ENCODE data around the gene AGO3. TPM values are rescaled to one million over a fixed set of nuclear protein-coding genes. Genes with fewer than 3 reads are reported as not detected.

AGO3 gene
- total and polyA plus RNA-seq, 10 of the 15 experiments (the other 5 are each of a cell fraction or from before 2014, with no cell fraction given), result 3.9 to 35.2 (median 12.5) TPM

DNA sequence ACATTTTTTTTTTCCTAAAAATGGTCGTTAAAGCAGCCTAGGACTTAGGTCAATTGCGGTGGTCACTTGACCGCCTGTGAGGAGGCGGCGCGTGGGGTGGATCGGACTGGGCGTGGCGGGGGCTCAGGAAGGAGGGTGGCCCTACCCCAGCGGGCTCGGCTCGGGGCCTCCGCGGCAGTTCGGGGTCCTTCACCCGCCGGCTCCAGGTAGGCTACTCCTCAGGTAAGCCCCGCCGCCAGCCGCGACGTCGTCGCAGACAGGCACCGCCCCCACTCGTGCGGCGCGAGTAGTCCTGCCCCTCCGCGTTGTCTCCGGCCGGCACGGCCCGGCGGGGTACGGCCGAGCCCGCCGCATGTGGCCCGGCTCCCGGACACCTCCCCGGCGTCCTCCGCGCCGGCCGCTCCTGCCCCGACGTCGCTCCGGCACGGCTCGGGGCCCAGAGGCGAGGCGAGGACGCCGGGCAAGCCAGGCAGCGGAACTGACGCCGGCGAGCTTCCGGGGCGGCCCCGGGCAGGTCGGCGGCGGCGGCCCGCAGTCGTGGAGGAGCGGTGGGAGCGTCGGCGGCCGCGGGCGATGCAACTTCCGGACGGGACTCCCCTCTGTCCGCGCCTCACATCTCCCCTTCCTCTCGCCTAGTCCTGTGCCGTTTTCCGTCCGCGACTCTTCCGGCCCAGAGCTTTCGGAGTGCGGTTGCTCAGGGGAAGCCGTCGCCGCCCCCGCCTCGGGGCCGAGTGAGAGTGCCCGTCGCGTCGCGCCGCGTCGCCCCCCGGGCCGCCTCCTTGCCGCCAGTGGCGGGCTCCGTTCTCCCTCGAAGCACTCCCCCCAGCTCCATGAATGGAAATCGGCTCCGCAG is at the start of gene AGO3 (continued):
- TF ChIP-seq, protein P1, sequence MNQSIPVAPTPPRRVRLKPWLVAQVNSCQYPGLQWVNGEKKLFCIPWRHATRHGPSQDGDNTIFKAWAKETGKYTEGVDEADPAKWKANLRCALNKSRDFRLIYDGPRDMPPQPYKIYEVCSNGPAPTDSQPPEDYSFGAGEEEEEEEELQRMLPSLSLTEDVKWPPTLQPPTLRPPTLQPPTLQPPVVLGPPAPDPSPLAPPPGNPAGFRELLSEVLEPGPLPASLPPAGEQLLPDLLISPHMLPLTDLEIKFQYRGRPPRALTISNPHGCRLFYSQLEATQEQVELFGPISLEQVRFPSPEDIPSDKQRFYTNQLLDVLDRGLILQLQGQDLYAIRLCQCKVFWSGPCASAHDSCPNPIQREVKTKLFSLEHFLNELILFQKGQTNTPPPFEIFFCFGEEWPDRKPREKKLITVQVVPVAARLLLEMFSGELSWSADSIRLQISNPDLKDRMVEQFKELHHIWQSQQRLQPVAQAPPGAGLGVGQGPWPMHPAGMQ (IDR thresholded peaks at IDR 0.05; ENCODE audit: borderline replicate concordance), result no peak
- TF ChIP-seq NFYB (IDR thresholded peaks at IDR 0.05; ENCODE audit: insufficient read depth, low read depth, low read length) (no peak), SMARCA5 (IDR thresholded peaks at IDR 0.05) (peak; percentile 83), MYC (IDR thresholded peaks at IDR 0.05; ENCODE audit: insufficient read depth, insufficient read length, insufficient replicate concordance, low read length, severe bottlenecking) (peak; percentile 75), MTA2 (IDR thresholded peaks at IDR 0.05; ENCODE audit: low read depth) (no peak), TBL1XR1 (IDR thresholded peaks at IDR 0.05; ENCODE audit: low read depth, low read length) (peak; percentile 24; the same call in 1 of the 2 replicates), TCF3 (IDR thresholded peaks at IDR 0.05; ENCODE audit: borderline replicate concordance, insufficient read depth, low read depth, low read length) (peak; percentile 27; the same call in 1 of the 2 replicates), CEBPB (IDR thresholded peaks at IDR 0.05; ENCODE audit: borderline replicate concordance in 1 of 2, low read depth in 2 of 2, low read length in 2 of 2) (no peak), TARDBP (IDR thresholded peaks at IDR 0.05; ENCODE audit: borderline replicate concordance) (no peak), POLR2AphosphoS2 (IDR thresholded peaks at IDR 0.05; ENCODE audit: low read depth, low read length) (peak; percentile 70), YBX1 (IDR thresholded peaks at IDR 0.05) (no peak), TCF12 (IDR thresholded peaks at IDR 0.05; ENCODE audit: low read depth, low read length) (no peak), HCFC1 (IDR thresholded peaks at IDR 0.05; ENCODE audit: low read length) (peak; percentile 80), RELA (IDR thresholded peaks at IDR 0.05; ENCODE audit: borderline replicate concordance, partially characterized antibody) (peak; percentile 79), MEF2B (IDR thresholded peaks at IDR 0.05; ENCODE audit: partially characterized antibody, poor library complexity, severe bottlenecking) (peak; percentile 14), RB1 (IDR thresholded peaks at IDR 0.05; ENCODE audit: borderline replicate concordance) (peak; percentile 85; the same call in 1 of the 2 replicates), POLR2AphosphoS5 (IDR thresholded peaks at IDR 0.05; ENCODE audit: low read length) (peak; percentile 78; the same call in 1 of the 2 replicates), GABPA (IDR thresholded peaks at IDR 0.05; ENCODE audit: low read depth) (peak; percentile 96), SPI1 (IDR thresholded peaks at IDR 0.05; ENCODE audit: borderline replicate concordance, insufficient read depth, low read depth, low read length) (peak; percentile 46), KAT2A (conservative IDR thresholded peaks at IDR 0.05; ENCODE audit: control insufficient read depth, low read depth, low read length) (no peak), SIX5 (IDR thresholded peaks at IDR 0.05; ENCODE audit: low read depth, low read length, severe bottlenecking) (peak; percentile 58), NFIC (IDR thresholded peaks at IDR 0.05; ENCODE audit: low read depth, low read length) (no peak), CBX5 (IDR thresholded peaks at IDR 0.05; ENCODE audit: low read depth) (peak; percentile 55; the same call in 1 of the 2 replicates), SUZ12 (IDR thresholded peaks at IDR 0.05; ENCODE audit: unreplicated experiment) (no peak), ZNF384 (IDR thresholded peaks at IDR 0.05; ENCODE audit: borderline replicate concordance, low read depth, low read length) (no peak), ZNF274 (IDR thresholded peaks at IDR 0.05; ENCODE audit: insufficient read depth, insufficient read length) (no peak), HDAC6 (IDR thresholded peaks at IDR 0.05; ENCODE audit: unreplicated experiment) (no peak), BACH1 (IDR thresholded peaks at IDR 0.05; ENCODE audit: borderline replicate concordance) (peak; percentile 93), KDM1A (IDR thresholded peaks at IDR 0.05; ENCODE audit: borderline replicate concordance) (no peak)
- TF ChIP-seq, protein P2, sequence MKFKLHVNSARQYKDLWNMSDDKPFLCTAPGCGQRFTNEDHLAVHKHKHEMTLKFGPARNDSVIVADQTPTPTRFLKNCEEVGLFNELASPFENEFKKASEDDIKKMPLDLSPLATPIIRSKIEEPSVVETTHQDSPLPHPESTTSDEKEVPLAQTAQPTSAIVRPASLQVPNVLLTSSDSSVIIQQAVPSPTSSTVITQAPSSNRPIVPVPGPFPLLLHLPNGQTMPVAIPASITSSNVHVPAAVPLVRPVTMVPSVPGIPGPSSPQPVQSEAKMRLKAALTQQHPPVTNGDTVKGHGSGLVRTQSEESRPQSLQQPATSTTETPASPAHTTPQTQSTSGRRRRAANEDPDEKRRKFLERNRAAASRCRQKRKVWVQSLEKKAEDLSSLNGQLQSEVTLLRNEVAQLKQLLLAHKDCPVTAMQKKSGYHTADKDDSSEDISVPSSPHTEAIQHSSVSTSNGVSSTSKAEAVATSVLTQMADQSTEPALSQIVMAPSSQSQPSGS (IDR thresholded peaks at IDR 0.05; ENCODE audit: low read length), result no peak
